ENCODE results near the gene FBXL2.
A peak's percentile ranks its signal among the peaks of the same experiment; 100 is the strongest.
"Not testable (repeated sequence)": the region's sequence is repeated elsewhere in the genome, so short reads cannot be mapped to it uniquely, and the experiment has no call there.

Gene FBXL2

GRCh38 chr3:33388374-33389100, 111.3 kb downstream of the FBXL2 start:
- no peak for DNase-seq

GRCh38 chr3:33389908-33390307, 112.7 kb downstream of the FBXL2 start:
- no peak for DNase-seq

GRCh38 chr3:33391255-33391995, 114.2 kb downstream of the FBXL2 start:
- no peak for DNase-seq

- DNase-seq, result no peak
Measured at GRCh38 chr3:33392144-33392543, 114.9 kb downstream of the FBXL2 start.

- DNase-seq, result peak; percentile 38
Measured at GRCh38 chr3:33392703-33393125, 115.5 kb downstream of the FBXL2 start.

- DNase-seq, result no peak
Measured at GRCh38 chr3:33394403-33395054, 117.3 kb downstream of the FBXL2 start.

GRCh38 chr3:33395900-33396299, 118.7 kb downstream of the FBXL2 start:
- DNase-seq, result no peak

GRCh38 chr3:33398410-33398809, 121.2 kb downstream of the FBXL2 start:
- no peak for DNase-seq

- no peak for DNase-seq
Measured at GRCh38 chr3:33401781-33402180, 124.5 kb downstream of the FBXL2 start.

GRCh38 chr3:33402936-33403335, 125.7 kb downstream of the FBXL2 start:
- no peak for DNase-seq

GRCh38 chr3:33403756-33404155, 126.5 kb downstream of the FBXL2 start:
- DNase-seq, result no peak

- DNase-seq, result not testable (repeated sequence)
Measured at GRCh38 chr3:33410816-33411215, 133.6 kb downstream of the FBXL2 start.

- no peak for DNase-seq
Measured at GRCh38 chr3:33417066-33417673, 139.9 kb downstream of the FBXL2 start.

GRCh38 chr3:33419948-33420347, 142.7 kb downstream of the FBXL2 start:
- no peak for DNase-seq

GRCh38 chr3:33420966-33421365, 143.7 kb downstream of the FBXL2 start:
- DNase-seq, result no peak

- no peak for DNase-seq
Measured at GRCh38 chr3:33424606-33425452, 147.6 kb downstream of the FBXL2 start.

- DNase-seq, result no peak
Measured at GRCh38 chr3:33425453-33425852, 148.2 kb downstream of the FBXL2 start.

- no peak for DNase-seq
Measured at GRCh38 chr3:33426068-33426467, 148.8 kb downstream of the FBXL2 start.

- no peak for DNase-seq
Measured at GRCh38 chr3:33426630-33427317, 149.5 kb downstream of the FBXL2 start.

- DNase-seq, result no peak
Measured at GRCh38 chr3:33428734-33429133, 151.5 kb downstream of the FBXL2 start.

- not testable (repeated sequence) for DNase-seq
Measured at GRCh38 chr3:33429306-33429705, 152.1 kb downstream of the FBXL2 start.

GRCh38 chr3:33430061-33430460, 152.8 kb downstream of the FBXL2 start:
- no peak for DNase-seq
